Keratinocyte (primary cell): ENCODE results near the gene RASA3. TPM values are rescaled to one million over a fixed set of nuclear protein-coding genes. Genes with fewer than 3 reads are reported as not detected.
"Not testable (repeated sequence)": the region's sequence is repeated elsewhere in the genome, so short reads cannot be mapped to it uniquely, and the experiment has no call there.

Experiments used
- DNase-seq: peaks from one replicate; pipeline ENCODE4 v3.0.0-alpha.2; 2011; ENCODE audit warnings: low read depth, missing footprints, low spot score
- FAIRE-seq: peaks from 2 replicates; lab custom pipeline; 2011; peaks lifted over from hg19 to GRCh38; lab: Jason Lieb, UNC
- H2AFZ ChIP-seq: 2 replicates; pipeline ENCODE4 v1.6.0; 2012; ENCODE audit warnings: low read length, control low read depth, inconsistent platforms; ENCODE audit not compliant: control insufficient read depth
- H3K27ac ChIP-seq: 2 replicates; pipeline ENCODE4 v1.5.1; 2011; ENCODE audit warnings: low read length; ENCODE audit not compliant: control insufficient read depth, insufficient read depth
- H3K27me3 ChIP-seq: 3 replicates; pipeline ENCODE4 v1.6.0; 2011; ENCODE audit warnings: low read length; ENCODE audit not compliant: control insufficient read depth, insufficient read depth; ENCODE audit errors: extremely low read depth
- H3K36me3 ChIP-seq, 2 experiments: 2 replicates in 1 of 2; 3 replicates in 1 of 2; pipeline ENCODE4 v1.5.1; 2011; ENCODE audit warnings: low read length in 2 of 2, mild to moderate bottlenecking in 1 of 2; ENCODE audit not compliant: control insufficient read depth in 2 of 2, insufficient read depth in 2 of 2; ENCODE audit errors: extremely low read depth in 1 of 2
- H3K4me1 ChIP-seq: 3 replicates; pipeline ENCODE4 v1.5.1; 2011; ENCODE audit warnings: low read length; ENCODE audit not compliant: control insufficient read depth, insufficient read depth; ENCODE audit errors: extremely low read depth
- H3K4me2 ChIP-seq: 3 replicates; pipeline ENCODE4 v1.6.0; 2011; ENCODE audit warnings: low read depth, low read length; ENCODE audit not compliant: control insufficient read depth, insufficient read depth; ENCODE audit errors: extremely low read depth
- H3K4me3 ChIP-seq, 3 experiments: fragments of 200-600 bp in 1 of 3; sonication (generic) in 1 of 3; 2 replicates in 2 of 3; 3 replicates in 1 of 3; pipeline ENCODE4 v1.5.1; 2011 to 2016; ENCODE audit warnings: low read length in 3 of 3, mild to moderate bottlenecking in 3 of 3, control low read depth in 2 of 3, inconsistent platforms in 1 of 3, low read depth in 1 of 3, mixed read lengths in 1 of 3, mixed run types in 1 of 3, moderate library complexity in 1 of 3; ENCODE audit not compliant: control insufficient read depth in 2 of 3, insufficient read depth in 2 of 3; ENCODE audit errors: extremely low read depth in 1 of 3
- H3K79me2 ChIP-seq: 2 replicates; pipeline ENCODE4 v1.6.0; 2012; ENCODE audit warnings: low read length; ENCODE audit not compliant: control insufficient read depth, insufficient read depth
- H3K9ac ChIP-seq: 3 replicates; pipeline ENCODE4 v1.6.0; 2011; ENCODE audit warnings: low read length; ENCODE audit not compliant: control insufficient read depth, insufficient read depth; ENCODE audit errors: extremely low read depth
- H3K9me1 ChIP-seq: 3 replicates; pipeline ENCODE4 v1.6.0; 2011; ENCODE audit warnings: low read length; ENCODE audit not compliant: control insufficient read depth, insufficient read depth; ENCODE audit errors: extremely low read depth
- H3K9me3 ChIP-seq: 2 replicates; pipeline ENCODE4 v1.5.1; 2012; ENCODE audit warnings: low read depth, low read length; ENCODE audit not compliant: control insufficient read depth
- H4K20me1 ChIP-seq: 3 replicates; pipeline ENCODE4 v1.6.0; 2011; ENCODE audit warnings: low read length; ENCODE audit not compliant: control insufficient read depth, insufficient read depth; ENCODE audit errors: extremely low read depth
- EZH2 ChIP-seq: IDR thresholded peaks from one replicate; pipeline ENCODE4 v1.6.1; 2012; ENCODE audit warnings: inconsistent platforms, mild to moderate bottlenecking, low read length, moderate library complexity
- dilution Hi-C: fragments of 300-500 bp; cut with MboI; formaldehyde crosslinking; loops from one replicate; pipeline ENCODE4 v1.7.0; 2020; ENCODE audit warnings: low sequenced_read_pairs; ENCODE audit not compliant: extremely low pct_ligation_motif_present
- polyA plus RNA-seq, 5 experiments: library from polyadenylated mRNA; depleted of rRNA in 3 of 5; stranded (reverse) in 3 of 5; stranded (forward) in 1 of 5; unstranded in 1 of 5; fragments of >200 nt; gene quantifications; 1 replicate in 1 of 5; 2 replicates in 3 of 5; 3 replicates in 1 of 5; pipeline versions ENCODE4 v1.2.1 to v1.2.3, GENCODE V29; 2011 to 2012; ENCODE audit warnings: missing spikeins in 2 of 5, low read depth in 1 of 5, low replicate concordance in 1 of 5
- TF ChIP-seq, protein P1 (sequence below), 3 experiments: IDR thresholded peaks in 1 of 3; conservative IDR thresholded peaks in 1 of 3; optimal IDR thresholded peaks in 1 of 3; 2 replicates in 2 of 3; 3 replicates in 1 of 3; pipeline versions ENCODE3 to v1.5.1; 2011; ENCODE audit warnings: low read length in 3 of 3, mild to moderate bottlenecking in 3 of 3, moderate library complexity in 2 of 3, control low read depth in 1 of 3, inconsistent platforms in 1 of 3; ENCODE audit not compliant: insufficient read depth in 2 of 3; ENCODE audit errors: extremely low read depth in 1 of 3

RASA3 gene
- polyA plus RNA-seq, 1 donor (not counting 4 experiments of a cell fraction or from before 2014, with no cell fraction given): 4.1 TPM

DNA sequence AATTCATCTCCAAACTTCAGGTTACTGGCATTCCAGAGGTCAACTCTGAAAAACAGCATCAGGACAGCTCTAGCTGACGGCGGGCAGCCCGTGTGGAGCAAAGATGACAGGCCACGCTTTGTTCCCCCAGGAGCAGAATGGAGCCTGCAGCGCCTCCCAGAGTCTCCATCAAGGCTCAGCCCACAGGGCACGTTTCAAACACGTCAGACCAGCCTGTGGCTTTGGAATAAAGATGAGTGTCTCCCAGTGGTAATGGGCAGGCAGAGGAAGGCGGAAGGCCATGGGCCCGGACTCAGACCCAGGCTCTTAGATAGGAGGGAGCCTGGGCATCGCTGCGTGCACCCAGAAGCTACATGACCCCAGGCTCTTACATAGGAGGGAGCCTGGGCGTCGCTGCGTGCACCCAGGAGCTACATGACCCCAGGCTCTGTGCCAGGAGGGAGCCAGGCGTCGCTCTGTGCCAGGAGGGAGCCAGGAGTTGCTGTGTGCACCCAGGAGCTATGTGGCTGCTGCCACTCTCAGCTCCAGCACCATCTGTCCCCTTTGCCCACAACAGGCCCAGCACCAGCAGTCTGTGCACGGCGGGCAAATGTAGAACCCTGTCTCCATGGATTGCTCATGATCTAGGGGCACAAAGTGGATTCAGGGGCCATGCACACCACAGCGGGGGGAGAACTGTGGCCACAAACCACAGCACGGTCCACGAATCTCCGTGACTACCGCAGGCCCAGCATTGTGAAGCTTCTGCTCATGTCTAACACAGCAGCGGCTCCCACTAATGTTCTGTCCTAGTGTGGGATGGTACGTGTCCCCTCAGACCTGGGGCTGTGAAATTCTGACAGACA is 110.7 kb downstream of the RASA3 start:
- Histone ChIP-seq H3K27ac (no peak overlapping the region), H3K4me3 (no peak overlapping the region), H2AFZ (no peak overlapping the region), H3K9me1 (no peaks in the 10 kb centered on the region), H3K79me2 (no peaks in the 10 kb centered on the region), H3K4me2 (no peak overlapping the region), H4K20me1 (peaks cover 3% of the 10 kb centered on the region), H3K9ac (no peak overlapping the region), H3K36me3 (peaks cover 0 to 1% of the 10 kb centered on the region in 2 experiments), H3K9me3 (no peaks in the 10 kb centered on the region), H3K27me3 (no peaks in the 10 kb centered on the region), H3K4me1 (no peaks in the 10 kb centered on the region)
- DNase-seq: no peak
- no peak for FAIRE-seq
- TF ChIP-seq, protein P1, sequence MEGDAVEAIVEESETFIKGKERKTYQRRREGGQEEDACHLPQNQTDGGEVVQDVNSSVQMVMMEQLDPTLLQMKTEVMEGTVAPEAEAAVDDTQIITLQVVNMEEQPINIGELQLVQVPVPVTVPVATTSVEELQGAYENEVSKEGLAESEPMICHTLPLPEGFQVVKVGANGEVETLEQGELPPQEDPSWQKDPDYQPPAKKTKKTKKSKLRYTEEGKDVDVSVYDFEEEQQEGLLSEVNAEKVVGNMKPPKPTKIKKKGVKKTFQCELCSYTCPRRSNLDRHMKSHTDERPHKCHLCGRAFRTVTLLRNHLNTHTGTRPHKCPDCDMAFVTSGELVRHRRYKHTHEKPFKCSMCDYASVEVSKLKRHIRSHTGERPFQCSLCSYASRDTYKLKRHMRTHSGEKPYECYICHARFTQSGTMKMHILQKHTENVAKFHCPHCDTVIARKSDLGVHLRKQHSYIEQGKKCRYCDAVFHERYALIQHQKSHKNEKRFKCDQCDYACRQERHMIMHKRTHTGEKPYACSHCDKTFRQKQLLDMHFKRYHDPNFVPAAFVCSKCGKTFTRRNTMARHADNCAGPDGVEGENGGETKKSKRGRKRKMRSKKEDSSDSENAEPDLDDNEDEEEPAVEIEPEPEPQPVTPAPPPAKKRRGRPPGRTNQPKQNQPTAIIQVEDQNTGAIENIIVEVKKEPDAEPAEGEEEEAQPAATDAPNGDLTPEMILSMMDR (optimal IDR thresholded peaks at IDR 0.05 in 1 of 3, IDR thresholded peaks at IDR 0.05 in 1 of 3, conservative IDR thresholded peaks at IDR 0.05 in 1 of 3; ENCODE audit: extremely low read depth in 1 of 3, insufficient read depth in 2 of 3, low read length in 3 of 3): no peak
- TF ChIP-seq EZH2: no peak
- dilution Hi-C loops: no loop called here

DNA sequence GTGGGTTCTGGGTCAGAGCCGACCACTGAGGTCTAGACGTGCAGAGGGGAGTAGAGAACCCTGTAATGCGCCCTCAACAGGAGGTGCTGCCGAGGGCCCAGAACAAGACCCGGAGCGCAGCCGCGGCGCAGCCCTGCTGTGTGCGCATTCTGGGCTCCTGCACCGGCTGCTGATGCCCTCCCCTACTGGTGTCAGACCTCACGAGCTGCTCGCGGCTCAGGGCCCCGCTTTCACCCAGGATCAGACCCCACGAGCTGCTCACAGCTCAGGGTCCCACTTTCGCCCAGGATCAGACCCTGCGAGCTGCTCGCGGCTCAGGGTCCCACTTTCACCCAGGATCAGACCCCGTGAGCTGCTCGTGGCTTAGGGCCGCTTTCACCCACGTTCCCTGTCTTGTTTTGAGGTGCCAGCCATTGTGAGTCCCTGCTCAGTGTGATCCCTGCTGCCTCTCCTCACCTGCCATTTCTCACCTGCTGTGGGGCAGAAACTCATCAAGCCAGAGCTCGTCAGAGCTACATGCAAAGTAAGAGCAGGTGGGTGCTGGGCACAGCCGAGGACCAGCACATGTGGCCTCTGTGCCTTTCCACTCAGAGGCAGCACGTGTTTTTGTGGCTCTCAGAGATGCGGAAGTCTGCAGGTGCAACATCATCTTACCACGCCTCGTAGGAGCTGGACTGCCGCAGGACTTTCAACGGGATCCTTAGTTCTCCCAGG is 111.5 kb downstream of the RASA3 start:
- Histone ChIP-seq H3K36me3 (peaks cover 0 to 1% of the 10 kb centered on the region in 2 experiments), H2AFZ (no peak overlapping the region), H3K4me3 (no peak overlapping the region), H3K4me1 (no peaks in the 10 kb centered on the region), H3K9me3 (no peaks in the 10 kb centered on the region), H4K20me1 (peaks cover 3% of the 10 kb centered on the region), H3K27ac (no peak overlapping the region), H3K27me3 (no peaks in the 10 kb centered on the region), H3K4me2 (no peak overlapping the region), H3K9me1 (no peaks in the 10 kb centered on the region), H3K79me2 (no peaks in the 10 kb centered on the region), H3K9ac (no peak overlapping the region)
- FAIRE-seq: no peak
- no peak for DNase-seq
- TF ChIP-seq, protein P1 (optimal IDR thresholded peaks at IDR 0.05 in 1 of 3, IDR thresholded peaks at IDR 0.05 in 1 of 3, conservative IDR thresholded peaks at IDR 0.05 in 1 of 3; ENCODE audit: extremely low read depth in 1 of 3, insufficient read depth in 2 of 3, low read length in 3 of 3): no peak
- TF ChIP-seq EZH2: no peak
- dilution Hi-C loops: no loop called here

DNA sequence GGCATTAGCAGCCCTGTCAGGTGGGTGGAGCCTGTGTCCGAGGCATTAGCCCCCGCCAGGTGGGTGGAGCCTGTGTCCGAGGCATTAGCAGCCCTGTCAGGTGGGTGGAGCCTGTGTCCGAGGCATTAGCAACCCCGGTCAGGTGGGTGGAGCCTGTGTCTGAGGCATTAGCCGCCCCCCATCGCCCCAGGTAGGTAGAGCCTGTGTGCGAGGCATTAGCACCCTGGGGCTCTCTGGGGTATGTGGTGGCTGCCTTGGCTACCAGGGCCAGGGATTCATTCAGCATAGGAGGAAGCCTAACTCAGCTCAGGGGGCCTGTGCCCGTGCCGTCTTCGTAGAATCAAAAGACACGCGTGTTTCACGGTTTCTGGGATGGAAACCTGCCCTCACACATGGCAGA is 112.3 kb downstream of the RASA3 start:
- H3K27me3 ChIP-seq, H3K4me1 ChIP-seq, H3K27ac ChIP-seq, H2AFZ ChIP-seq, H3K36me3 ChIP-seq, H4K20me1 ChIP-seq, H3K9ac ChIP-seq, dilution Hi-C loops, FAIRE-seq, H3K4me2 ChIP-seq, H3K4me3 ChIP-seq, H3K9me1 ChIP-seq, DNase-seq, H3K79me2 ChIP-seq, H3K9me3 ChIP-seq: not testable (repeated sequence)
